Inflammatory macrophage treated with lipopolysaccharide for 1 hour (primary cell): ENCODE measurements around the gene DOCK2.

ENCODE experiments used
- DNase-seq, 2 donors: peaks; one replicate each; pipeline ENCODE4 v3.0.0-alpha.2; 2020 to 2022

The DOCK2 gene

DNA sequence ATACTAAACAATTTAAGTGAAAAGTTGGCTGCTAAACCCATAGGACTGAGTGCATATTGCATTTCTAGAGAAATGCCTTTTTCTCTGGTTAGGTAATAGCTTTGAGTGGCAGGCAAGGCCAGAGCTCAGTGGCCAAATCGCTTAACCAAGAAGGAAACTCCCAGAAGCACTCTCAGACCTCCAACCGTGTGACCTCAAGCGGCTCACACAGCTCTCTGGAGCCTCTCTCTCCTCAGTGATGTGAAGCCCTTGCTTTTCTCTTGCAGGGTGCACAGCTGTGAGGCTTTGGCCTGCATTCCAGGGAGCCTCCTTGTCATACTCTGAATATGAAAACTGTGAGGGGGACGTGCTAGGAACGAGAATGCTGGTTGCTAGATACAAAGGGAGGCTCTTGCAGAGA is 236.6 kb downstream of the DOCK2 start:
- DNase-seq, result peak; percentile 80 to 85

DNA sequence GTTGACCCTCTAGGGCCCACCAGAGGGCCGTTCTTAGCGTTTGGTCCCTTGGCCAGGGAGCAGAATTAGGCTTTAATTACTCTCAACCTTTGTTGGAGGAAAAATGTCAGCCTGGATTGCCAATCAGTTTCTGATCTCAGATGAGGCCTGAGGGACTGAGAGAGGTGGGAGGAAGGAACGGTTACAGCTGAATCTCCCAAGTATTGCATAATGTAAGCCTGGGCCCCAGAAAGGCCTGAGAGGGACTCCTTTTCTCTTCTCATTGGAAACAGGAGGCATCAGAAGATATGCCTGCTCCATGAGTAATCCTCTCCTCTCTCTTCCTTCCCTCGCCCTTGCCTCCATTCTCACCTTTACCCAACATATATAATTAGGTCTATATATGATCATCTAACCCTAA is 237.5 kb downstream of the DOCK2 start:
- DNase-seq, result peak; percentile 52 to 83

DNA sequence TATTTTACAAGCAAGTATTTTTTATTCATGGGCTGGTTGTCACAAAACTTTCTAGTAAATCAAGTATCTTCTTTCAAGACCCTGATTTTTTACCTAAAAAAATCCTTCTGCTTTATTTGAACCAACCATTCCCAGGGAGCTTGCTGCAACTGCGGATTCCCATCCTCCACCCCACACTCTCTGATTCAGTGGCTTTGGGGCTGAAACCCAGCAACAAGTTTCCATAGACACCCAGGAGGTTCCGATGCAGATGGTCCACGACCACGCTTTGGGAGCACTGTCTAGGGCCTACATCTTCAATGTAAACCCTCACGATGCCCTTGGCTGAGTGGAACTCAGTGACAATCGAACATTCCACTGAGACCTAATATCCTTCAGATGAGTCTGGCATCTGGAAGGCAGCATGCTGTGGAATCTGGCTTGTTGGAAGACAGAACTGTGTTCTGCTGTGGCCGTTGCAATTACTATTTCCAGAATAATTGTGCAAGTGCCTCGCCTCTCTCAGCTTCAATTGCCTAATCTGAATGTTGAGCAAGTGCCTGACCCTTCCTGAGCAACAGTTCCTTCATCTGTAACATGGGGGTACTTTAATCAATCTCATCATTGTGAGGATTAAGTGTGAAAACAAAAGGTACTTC is 238.1 kb downstream of the DOCK2 start:
- peak; percentile 83 to 87 for DNase-seq

DNA sequence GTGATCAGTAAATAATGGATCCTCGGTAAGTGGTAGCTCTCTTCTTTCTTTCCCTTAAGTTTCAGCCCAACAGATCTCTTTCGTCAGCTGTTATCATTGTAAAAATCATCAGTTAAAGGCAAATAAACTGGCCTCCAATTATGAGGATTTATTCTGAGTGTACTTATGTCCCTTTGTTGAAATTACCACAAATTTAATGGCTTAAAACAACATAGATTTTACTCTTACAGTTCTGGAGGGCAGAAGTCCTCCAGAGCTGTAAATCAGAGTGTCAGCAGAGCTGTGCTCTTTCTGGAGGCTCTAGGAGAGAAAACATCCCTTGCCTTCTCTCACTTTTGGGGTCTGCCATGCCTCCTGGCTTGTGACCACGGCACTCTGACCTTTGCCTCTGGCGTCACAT is 238.7 kb downstream of the DOCK2 start:
- DNase-seq, result no peak

DNA sequence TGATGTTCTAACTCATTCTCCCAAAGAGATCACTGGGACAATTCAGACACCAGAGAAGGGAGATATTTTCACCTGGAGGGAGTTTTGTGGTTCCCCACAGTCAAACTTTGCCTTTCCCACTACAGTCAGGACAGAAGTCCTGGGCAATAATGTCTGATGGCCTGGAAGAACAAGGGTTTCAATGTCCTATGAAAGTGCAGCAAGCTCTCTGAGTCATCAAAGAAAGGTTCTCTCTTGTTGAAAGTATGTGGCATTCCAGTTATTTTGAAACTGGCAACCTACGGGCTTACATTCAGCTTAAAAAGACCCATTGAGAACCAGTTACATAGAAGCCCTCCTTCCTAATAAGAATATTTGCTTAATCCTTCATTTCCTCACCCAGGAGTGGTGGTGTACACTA is 239.3 kb downstream of the DOCK2 start:
- DNase-seq, result peak; percentile 56 to 84

DNA sequence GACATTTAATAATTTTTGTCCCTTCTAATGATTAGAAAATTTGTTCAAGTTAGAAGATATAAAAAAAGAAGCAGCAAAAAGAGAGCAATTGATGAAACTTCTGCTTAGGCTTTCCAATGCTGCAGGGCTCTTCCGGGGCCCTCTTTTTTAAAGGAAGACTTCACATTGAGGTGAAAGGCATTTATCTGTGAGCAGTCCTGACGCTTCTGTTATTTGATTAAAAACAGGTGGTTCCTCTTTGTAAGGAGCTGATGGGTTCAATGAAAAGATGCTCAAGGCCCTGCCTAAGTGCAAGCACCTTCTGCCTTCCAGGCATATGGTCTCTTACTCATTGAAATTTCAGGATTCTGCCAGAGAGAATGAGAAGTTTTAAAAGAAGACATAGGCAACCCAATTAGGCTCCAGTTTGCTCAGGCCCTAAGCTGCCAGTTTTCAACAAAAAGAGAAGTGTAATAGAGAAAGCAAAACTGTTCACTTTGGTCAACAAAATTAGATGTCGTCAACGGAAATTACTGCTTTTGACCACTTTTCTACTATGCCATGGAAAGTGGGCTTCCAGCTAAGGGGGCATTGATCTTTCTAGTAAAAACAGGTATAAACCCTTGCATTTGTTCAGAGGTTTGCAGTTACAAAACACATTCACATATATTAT is 243.1 kb downstream of the DOCK2 start:
- DNase-seq, result peak; percentile 58 to 61

DNA sequence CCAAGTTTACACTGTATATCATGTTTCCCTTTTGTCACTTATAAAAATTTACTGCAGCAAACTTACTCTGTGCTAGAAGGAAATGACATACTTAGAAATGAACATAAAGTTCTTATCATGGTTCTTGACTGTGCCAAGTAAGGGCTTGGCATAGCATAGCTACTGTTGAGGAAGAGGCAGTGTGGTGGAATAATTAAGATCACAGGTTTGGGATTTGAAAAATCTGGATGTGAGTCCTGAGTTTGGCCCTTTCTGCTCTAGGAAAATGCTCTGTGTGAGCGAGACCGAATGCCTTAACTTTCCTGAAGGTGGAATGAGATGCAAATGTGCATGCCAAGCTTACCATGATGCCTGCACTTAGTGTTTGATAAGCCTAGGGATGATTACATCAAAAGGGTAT is 243.7 kb downstream of the DOCK2 start:
- DNase-seq, result no peak

DNA sequence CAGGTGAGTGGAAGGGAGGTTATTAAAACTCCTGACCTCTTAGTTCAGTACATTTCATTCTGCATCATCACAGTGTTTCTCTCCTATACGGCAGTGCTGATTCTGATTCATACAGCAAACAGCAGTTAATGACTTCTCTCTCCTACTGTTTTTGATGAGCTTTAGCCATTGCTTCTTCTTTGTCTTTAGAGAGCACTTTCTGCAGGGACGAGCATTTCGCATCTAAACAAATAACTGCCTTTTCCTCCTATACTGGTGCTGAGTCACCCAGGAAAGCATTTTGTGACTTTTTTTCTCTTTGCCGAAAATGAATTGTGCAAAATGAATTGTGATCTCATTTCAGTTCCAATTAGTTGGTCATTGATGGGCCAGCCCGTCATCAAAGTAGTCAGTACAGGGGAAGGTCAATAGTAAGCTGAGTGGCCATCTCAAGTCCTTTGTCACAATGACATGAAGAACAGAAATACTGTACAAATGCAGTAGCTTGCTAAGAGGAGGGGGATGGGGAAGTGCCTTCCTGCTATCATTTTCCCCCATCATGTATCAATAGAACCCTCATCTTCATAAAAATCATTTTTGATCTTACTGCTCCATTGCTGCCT is 244.7 kb downstream of the DOCK2 start:
- DNase-seq, result peak; percentile 20 to 35

DNA sequence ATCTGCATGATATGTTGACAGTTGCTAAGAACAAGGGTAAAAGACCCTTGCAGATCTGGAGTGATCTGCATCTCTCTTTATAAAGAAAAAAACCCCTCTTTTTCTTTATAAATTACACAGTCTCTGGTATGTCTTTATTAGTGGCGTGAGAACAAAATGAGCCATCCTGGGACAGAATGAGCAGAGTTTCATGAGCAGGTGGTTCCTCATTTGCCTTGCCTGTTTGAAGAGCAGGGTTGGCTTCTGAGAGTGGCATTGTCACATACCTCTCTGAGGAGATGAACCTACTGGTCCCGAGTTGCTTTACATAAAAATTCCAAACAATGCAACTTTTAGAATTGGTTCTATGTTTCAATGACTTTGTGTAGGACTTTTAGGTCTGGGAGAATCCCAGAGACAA is 249.0 kb downstream of the DOCK2 start:
- peak in 1 of 2 donors; percentile 45 for DNase-seq

DNA sequence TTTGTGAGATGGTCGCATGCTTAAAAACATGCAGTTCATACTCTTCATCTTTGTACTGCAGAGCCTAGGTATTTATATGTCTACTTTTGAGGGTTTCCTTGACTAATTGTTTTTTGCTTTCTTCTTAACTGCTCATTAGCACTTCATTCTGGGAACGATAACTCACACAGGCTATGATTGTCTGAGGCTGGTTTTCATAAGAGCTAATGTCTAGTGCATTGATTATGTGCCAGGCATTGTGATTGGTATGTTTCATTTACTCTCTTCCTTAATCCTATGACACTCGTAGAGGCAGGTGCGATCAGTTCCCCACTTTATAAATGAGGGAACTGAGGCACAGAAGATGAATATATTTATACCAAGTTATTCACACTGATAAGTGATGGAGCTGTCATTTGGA is 249.6 kb downstream of the DOCK2 start:
- DNase-seq, result no peak

DNA sequence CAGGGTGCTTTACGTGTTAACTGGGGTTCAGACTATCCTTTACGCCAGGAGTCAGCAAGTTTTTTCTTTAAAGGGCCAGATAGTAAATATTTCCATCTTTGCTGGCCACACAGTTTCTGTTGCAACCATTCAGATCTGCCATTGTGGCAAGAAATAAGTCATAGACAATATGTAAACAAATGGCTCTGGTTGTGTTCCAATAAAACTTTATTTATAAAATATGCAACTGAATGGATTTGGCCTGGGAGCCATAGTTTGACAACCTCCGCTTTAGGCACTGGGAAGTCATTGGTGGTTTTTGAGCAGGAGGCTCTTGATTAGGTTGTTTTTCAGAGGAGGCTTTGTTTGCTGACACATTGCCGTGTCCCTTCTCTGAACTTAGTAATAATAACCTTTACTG is 252.5 kb downstream of the DOCK2 start:
- no peak for DNase-seq

DNA sequence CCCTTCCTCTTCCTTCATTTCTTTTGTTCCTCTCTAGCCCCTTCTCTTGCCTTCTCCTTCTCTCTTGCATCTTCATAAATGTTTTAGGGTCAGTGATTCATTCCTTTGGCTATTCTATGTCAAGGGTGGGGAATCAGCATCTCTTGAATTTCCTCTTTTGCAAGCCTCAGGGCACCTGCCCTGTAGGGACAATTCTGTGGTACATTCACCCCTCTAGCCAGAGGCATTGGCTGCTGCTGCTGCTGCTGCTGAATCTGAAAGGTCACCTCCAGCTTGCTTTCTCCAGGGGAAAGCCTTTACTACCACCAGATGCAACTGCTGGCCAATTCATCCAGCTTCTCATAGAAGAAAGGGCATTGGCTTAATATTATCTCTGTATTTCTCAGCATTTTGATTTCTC is 255.9 kb downstream of the DOCK2 start:
- DNase-seq, result no peak

DNA sequence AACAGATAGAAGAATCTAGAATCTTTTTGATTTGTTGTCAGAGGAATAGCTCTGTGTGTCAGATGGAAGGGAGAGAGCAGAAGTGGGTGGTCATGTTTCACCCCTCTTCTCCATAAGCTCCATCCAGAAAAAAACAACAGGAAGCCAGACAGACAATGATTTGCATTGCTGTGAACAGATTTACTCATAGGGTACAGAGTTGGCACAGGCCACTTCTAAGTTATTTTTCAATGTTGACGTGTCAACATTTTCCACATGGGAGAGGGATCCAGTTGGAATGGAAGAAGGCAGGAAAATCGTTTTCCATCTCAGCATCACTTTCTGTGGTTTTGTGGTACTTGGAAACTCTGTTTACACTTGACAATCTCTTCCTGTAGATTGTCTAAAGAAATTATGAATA is 256.5 kb downstream of the DOCK2 start:
- no peak for DNase-seq

DNA sequence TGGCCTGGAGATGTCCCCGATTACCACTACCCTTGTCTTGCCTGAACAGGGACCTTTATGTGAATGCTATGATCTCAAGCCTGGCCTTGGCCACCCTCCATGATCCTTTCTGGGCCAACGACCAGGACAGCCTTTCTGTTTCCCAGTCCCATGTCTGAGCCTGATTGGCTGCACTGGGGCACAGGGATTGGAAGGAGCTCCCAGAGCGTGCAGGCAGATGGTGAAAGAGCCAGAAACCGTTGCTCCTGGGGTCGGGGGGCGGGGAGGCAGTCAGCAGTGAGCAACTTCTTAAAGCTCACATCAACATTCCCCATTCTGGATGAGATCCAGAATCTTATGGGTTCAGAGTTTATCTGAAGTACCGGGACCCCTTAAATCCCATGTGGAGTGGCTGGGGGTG is 258.9 kb downstream of the DOCK2 start:
- DNase-seq, result no peak

DNA sequence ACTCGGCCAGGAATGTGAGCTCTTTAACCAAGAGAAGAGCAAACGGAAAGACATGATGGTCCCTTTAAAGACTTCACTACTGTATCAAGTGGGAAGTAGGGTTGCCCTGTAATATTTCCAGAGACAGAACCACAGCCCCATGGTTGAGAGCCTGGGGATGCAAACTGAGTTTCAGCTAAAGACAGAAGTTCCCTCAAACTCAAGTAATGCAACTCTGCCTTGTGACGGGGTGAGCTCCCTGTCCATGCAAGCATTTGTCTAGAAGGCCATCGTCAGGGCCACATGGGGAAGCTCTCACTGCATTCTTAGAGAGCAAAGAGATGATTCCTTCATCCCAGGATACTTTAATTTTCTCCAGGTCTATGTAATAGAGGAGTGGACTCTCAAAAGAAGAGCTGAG is 260.4 kb downstream of the DOCK2 start:
- DNase-seq, result peak; percentile 13 to 50

DNA sequence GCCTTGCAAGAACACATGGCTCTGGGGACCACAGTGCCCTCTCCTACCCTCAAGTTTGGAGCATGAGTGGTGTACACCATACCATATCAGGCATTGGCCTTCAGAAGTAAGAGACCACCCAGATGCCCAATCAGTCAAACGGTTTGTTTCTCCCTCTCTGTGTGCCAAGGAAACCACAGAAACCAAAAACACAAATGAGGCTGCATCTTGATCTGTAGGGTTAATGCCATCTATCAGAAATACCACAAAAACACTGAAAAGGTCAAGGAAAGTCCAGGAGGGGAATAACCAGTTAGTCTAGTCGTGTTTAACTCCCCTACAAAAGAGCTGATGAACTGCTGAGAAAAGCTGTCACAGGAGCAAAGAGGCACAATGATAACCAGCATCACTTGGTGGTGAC is 264.8 kb downstream of the DOCK2 start:
- no peak for DNase-seq

DNA sequence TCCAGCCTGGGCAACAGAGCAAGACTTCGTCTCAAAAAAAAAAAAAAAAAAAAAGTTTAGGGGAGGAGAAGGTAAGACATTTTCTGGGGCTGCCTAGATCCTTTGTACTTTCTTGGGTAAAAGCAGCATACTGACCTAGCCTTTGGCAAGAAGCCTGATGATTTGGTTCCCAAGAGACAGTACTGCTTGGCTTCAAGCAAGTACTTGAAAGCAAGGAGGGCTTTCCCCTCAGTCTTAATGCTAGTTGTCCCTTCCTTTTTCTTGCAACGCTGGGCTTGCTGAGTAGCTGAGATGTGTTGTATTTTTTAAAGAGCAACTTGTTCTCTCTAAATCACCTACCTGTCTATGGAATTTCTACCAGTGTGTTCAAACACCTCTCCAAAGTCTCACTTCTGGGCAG is 267.0 kb downstream of the DOCK2 start:
- no peak for DNase-seq

DNA sequence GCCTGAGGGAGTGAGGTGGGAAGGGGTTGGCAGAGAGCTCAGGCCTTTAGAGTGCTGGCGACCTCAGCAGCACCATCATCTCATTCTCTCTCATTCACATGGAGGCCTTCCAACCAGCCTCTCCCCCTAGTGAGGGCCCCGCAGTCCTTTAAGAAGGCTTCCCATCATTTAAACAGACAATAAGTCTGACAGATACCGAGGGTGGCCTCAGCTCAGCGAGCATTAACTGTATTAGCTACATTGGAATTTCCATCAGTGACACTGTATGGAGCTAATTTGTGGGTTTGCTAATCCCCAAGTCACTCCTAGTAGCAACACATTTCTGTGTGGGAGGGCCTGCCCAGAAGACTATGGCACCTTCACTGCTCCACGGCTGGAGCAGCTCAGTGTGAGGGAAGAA is 267.4 kb downstream of the DOCK2 start:
- no peak for DNase-seq

DNA sequence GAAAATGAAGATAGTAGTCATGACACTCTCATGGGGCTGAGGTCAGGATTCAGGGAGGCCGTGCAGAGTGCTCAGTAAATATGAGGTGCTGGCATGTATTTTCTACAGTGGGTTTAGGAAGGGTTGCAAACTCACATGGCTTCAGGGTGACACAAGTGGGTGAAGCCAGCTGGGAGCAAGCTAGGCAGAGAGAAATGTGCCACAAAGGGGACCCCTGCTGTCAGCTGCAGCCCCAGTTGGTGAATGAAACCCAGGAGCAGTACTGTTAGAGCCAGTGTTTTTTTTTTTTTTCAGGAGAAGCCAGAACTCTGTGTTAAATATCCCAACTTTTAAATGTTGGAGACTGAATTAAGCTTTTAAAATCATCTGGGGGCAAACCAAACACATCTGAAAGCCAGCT is 267.9 kb downstream of the DOCK2 start:
- DNase-seq, result no peak

DNA sequence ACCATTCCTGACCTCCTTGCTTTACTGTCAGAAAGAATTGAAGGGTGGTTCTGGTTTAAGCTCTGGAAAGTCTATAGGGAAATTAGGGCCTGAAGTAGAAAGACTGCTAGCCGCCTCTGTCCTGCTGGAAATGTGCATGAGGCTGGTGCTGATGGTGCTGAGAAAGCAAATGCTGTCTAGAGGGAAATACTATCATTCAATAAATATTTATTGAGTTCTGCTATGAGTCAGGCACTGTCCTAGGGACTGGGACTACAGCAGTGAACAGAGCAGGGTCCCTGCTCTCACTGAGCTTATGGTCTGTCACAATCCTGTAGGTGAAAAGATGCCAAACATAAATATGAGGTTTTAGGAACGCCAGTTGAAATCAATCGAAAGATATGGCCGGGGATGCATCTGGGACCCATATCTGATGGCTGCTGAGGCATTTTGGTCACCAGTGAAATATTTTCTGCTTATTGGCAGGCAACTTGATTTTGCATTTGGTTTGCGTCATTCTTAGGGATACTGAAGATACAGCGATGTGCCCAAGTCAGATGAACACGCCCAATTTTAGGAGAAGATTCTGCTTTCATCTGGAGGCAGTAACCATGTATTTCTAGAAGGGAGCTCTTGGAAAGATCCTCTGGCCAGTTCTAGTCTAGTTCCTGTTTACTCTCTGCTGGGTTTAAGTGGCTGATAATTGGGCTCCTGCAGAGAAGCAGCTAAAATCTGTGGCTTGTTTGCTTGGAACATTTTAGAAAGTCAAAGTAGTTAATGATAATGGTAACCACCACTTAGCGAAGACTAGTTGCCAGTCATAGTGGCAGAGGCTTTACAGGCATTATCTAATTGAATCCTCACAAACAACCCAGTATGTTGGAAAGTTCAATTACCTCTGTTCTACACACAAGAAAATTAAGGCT is 269.9 kb downstream of the DOCK2 start:
- DNase-seq, result no peak

DNA sequence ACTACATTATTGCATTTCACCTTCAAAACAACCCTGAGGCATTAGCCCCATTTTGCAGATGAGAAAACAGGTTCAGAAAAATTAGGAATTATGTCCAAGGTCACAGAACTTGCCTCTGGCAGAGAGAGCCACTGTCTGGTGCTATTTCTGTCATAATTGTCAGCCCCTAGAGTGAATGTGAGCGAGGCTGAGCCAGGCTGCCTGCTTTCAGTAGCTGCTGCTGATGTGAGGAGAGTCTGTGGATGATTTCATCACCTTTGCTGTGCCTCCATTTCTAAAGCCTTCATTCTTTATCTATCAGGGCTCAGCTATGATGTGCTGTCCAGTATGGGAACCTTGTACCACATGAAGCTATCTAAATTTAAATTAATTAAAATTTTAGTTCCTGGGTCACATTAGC is 271.8 kb downstream of the DOCK2 start:
- DNase-seq, result no peak

DNA sequence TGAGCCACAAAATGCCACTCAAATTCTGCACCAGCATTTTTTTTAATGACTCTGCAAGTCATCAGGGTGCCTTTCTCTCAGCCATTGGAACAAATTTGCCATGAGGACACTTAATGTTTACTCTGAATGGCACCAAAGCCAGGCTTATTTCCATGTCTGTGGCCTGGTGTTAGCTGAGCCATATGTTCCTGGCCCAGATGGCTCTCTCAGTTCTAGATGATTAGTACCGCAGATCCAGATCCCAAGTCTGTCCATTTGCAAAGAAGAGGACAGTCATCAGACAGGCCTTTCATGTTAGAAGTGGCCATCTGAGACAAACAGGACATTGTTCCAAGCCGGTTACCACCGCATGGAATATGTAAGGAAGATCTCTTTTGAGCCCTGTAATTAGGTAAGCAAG is 272.9 kb downstream of the DOCK2 start:
- DNase-seq, result no peak

DNA sequence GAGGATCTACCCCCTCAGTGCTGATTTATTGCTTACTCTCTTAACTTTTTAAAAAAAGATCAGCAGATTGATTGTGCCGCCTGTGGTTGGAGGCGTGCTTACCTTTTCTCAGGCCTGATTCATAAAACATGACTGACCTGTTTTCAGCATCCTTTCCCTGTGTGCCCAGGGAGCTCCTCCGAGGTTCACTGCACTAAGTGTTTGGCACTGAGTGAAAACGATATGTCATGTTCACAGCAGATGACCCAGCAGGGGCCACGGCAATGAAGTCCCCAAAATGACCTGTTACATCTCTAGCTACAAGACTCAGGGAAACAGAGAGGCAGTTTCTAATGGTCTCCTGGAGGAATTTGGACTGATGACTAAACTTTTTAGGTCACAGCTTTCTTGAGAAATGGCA is 273.3 kb downstream of the DOCK2 start:
- DNase-seq, result no peak
